ENCODE data around the gene TMOD1. TPM values are rescaled to one million over a fixed set of nuclear protein-coding genes. Genes with fewer than 3 reads are reported as not detected.

Gene TMOD1
- total RNA-seq, 1 experiment from 2014 or later: not detected

GRCh38 chr9:97503862-97504210 is 2.4 kb downstream of the TMOD1 start:
- Histone ChIP-seq H3K36me3 (no peaks in the 10 kb centered on the region), H3K27me3 (replicated peaks) (peaks cover 46% of the 10 kb centered on the region), H3K27ac (no peak overlapping the region), H3K9me3 (replicated peaks) (no peaks in the 10 kb centered on the region), H3K4me3 (no peak overlapping the region), H3K4me1 (replicated peaks) (peaks cover 12% of the 10 kb centered on the region)
- DNase-seq (ENCODE audit: low read depth in 1 of 2, low spot score in 2 of 2): peak in 1 of 2 experiments; percentile 11

- no peak overlapping the region for H3K27ac ChIP-seq
- no peaks in the 10 kb centered on the region for H3K36me3 ChIP-seq
- no peak overlapping the region for H3K4me3 ChIP-seq
- no peaks in the 10 kb centered on the region for H3K9me3 ChIP-seq (replicated peaks)
- peak in 1 of 2 experiments; percentile 8 for DNase-seq (ENCODE audit: low read depth in 1 of 2, low spot score in 2 of 2)
- peaks cover 12% of the 10 kb centered on the region for H3K4me1 ChIP-seq (replicated peaks)
- H3K27me3 ChIP-seq (replicated peaks): peaks cover 46% of the 10 kb centered on the region
Measured at GRCh38 chr9:97504381-97505216, 3.1 kb downstream of the TMOD1 start.

- Histone ChIP-seq H3K27me3 (replicated peaks) (peaks cover 34% of the 10 kb centered on the region), H3K9me3 (replicated peaks) (no peaks in the 10 kb centered on the region), H3K4me3 (no peak overlapping the region), H3K27ac (no peak overlapping the region), H3K36me3 (no peaks in the 10 kb centered on the region), H3K4me1 (replicated peaks) (peaks cover 17% of the 10 kb centered on the region)
- peak in 1 of 2 experiments; percentile 0 for DNase-seq (ENCODE audit: low read depth in 1 of 2, low spot score in 2 of 2)
Measured at GRCh38 chr9:97505845-97506244, 4.4 kb downstream of the TMOD1 start.

GRCh38 chr9:97506306-97506705 is 4.8 kb downstream of the TMOD1 start:
- no peak for DNase-seq (ENCODE audit: low read depth in 1 of 2, low spot score in 2 of 2)
- peaks cover 31% of the 10 kb centered on the region for H3K27me3 ChIP-seq (replicated peaks)

GRCh38 chr9:97506787-97507186 is 5.3 kb downstream of the TMOD1 start:
- Histone ChIP-seq H3K4me3 (no peak overlapping the region), H3K36me3 (no peaks in the 10 kb centered on the region), H3K27ac (no peak overlapping the region), H3K27me3 (replicated peaks) (peaks cover 28% of the 10 kb centered on the region), H3K9me3 (replicated peaks) (no peaks in the 10 kb centered on the region), H3K4me1 (replicated peaks) (peaks cover 19% of the 10 kb centered on the region)
- DNase-seq (ENCODE audit: low read depth in 1 of 2, low spot score in 2 of 2): peak in 1 of 2 experiments; percentile 1

More at GRCh38 chr9:97506306-97506705, 4.8 kb downstream of the TMOD1 start:
- Histone ChIP-seq H3K9me3 (replicated peaks) (no peaks in the 10 kb centered on the region), H3K4me3 (no peak overlapping the region), H3K4me1 (replicated peaks) (peaks cover 16% of the 10 kb centered on the region), H3K36me3 (no peaks in the 10 kb centered on the region), H3K27ac (no peak overlapping the region)

GRCh38 chr9:97507428-97507984 is 6.0 kb downstream of the TMOD1 start:
- Histone ChIP-seq H3K27me3 (replicated peaks) (peaks cover 21% of the 10 kb centered on the region), H3K27ac (no peak overlapping the region)
- peak in 1 of 2 experiments; percentile 8 for DNase-seq (ENCODE audit: low read depth in 1 of 2, low spot score in 2 of 2)

GRCh38 chr9:97508852-97509251 is 7.4 kb downstream of the TMOD1 start:
- Histone ChIP-seq H3K4me3 (no peak overlapping the region), H3K27ac (no peak overlapping the region), H3K9me3 (replicated peaks) (no peaks in the 10 kb centered on the region), H3K36me3 (no peaks in the 10 kb centered on the region), H3K4me1 (replicated peaks) (peaks cover 15% of the 10 kb centered on the region), H3K27me3 (replicated peaks) (peaks cover 8% of the 10 kb centered on the region; the same call in 1 of the 2 replicates)
- no peak for DNase-seq (ENCODE audit: low read depth in 1 of 2, low spot score in 2 of 2)

More at GRCh38 chr9:97507428-97507984, 6.0 kb downstream of the TMOD1 start:
- peaks cover 15% of the 10 kb centered on the region for H3K4me1 ChIP-seq (replicated peaks)
- H3K4me3 ChIP-seq: no peak overlapping the region
- no peaks in the 10 kb centered on the region for H3K36me3 ChIP-seq
- no peaks in the 10 kb centered on the region for H3K9me3 ChIP-seq (replicated peaks)

GRCh38 chr9:97510797-97511654 is 9.6 kb downstream of the TMOD1 start:
- H3K27ac ChIP-seq: peak overlapping the region; percentile 81
- H3K4me1 ChIP-seq (replicated peaks): peaks cover 15% of the 10 kb centered on the region
- 0 out of 2 replicates have a peak, but pooled peaks cover 2% of the 10 kb centered on the region for H3K27me3 ChIP-seq (replicated peaks)
- DNase-seq (ENCODE audit: low read depth in 1 of 2, low spot score in 2 of 2): peak; percentile 79 to 90
- H3K36me3 ChIP-seq: no peaks in the 10 kb centered on the region
- H3K4me3 ChIP-seq: no peak overlapping the region
- no peaks in the 10 kb centered on the region for H3K9me3 ChIP-seq (replicated peaks)

GRCh38 chr9:97511655-97512427 is 10.4 kb downstream of the TMOD1 start:
- Histone ChIP-seq H3K4me3 (no peak overlapping the region), H3K4me1 (replicated peaks) (peaks cover 15% of the 10 kb centered on the region), H3K36me3 (no peaks in the 10 kb centered on the region), H3K27me3 (replicated peaks) (no peaks in the 10 kb centered on the region), H3K27ac (peak overlapping the region; percentile 81), H3K9me3 (replicated peaks) (no peaks in the 10 kb centered on the region)
- DNase-seq (ENCODE audit: low read depth in 1 of 2, low spot score in 2 of 2): peak; percentile 41 to 49

GRCh38 chr9:97512966-97513560 is 11.6 kb downstream of the TMOD1 start:
- no peak overlapping the region for H3K27ac ChIP-seq

GRCh38 chr9:97514531-97514930 is 13.1 kb downstream of the TMOD1 start:
- Histone ChIP-seq H3K36me3 (no peaks in the 10 kb centered on the region), H3K4me1 (replicated peaks) (peaks cover 24% of the 10 kb centered on the region), H3K27me3 (replicated peaks) (no peaks in the 10 kb centered on the region), H3K4me3 (no peak overlapping the region), H3K27ac (no peak overlapping the region), H3K9me3 (replicated peaks) (no peaks in the 10 kb centered on the region)
- no peak for DNase-seq (ENCODE audit: low read depth in 1 of 2, low spot score in 2 of 2)

More at GRCh38 chr9:97512966-97513560, 11.6 kb downstream of the TMOD1 start:
- no peaks in the 10 kb centered on the region for H3K36me3 ChIP-seq
- H3K9me3 ChIP-seq (replicated peaks): no peaks in the 10 kb centered on the region
- DNase-seq (ENCODE audit: low read depth in 1 of 2, low spot score in 2 of 2): no peak
- H3K27me3 ChIP-seq (replicated peaks): no peaks in the 10 kb centered on the region
- H3K4me3 ChIP-seq: no peak overlapping the region
- peaks cover 15% of the 10 kb centered on the region for H3K4me1 ChIP-seq (replicated peaks)

GRCh38 chr9:97515662-97516061 is 14.2 kb downstream of the TMOD1 start:
- no peak overlapping the region for H3K4me3 ChIP-seq
- no peak overlapping the region for H3K27ac ChIP-seq
- H3K27me3 ChIP-seq (replicated peaks): no peaks in the 10 kb centered on the region
- H3K36me3 ChIP-seq: no peaks in the 10 kb centered on the region
- H3K4me1 ChIP-seq (replicated peaks): peaks cover 21% of the 10 kb centered on the region
- no peak for DNase-seq (ENCODE audit: low read depth in 1 of 2, low spot score in 2 of 2)
- H3K9me3 ChIP-seq (replicated peaks): no peaks in the 10 kb centered on the region

- Histone ChIP-seq H3K9me3 (replicated peaks) (no peaks in the 10 kb centered on the region), H3K36me3 (no peaks in the 10 kb centered on the region), H3K4me3 (no peak overlapping the region), H3K27ac (no peak overlapping the region), H3K4me1 (replicated peaks) (peaks cover 19% of the 10 kb centered on the region), H3K27me3 (replicated peaks) (no peaks in the 10 kb centered on the region)
- DNase-seq (ENCODE audit: low read depth in 1 of 2, low spot score in 2 of 2): no peak
Measured at GRCh38 chr9:97516111-97516510, 14.6 kb downstream of the TMOD1 start.

Data from SJSA1 (cell line).